NT2/D1 (cell line): ENCODE data around the gene TAF8.

ENCODE experiments used
- SUZ12 ChIP-seq: IDR thresholded peaks from 2 replicates; pipeline ENCODE4 v1.6.1; 2011; ENCODE audit not compliant: insufficient read length, insufficient read depth; ENCODE audit errors: extremely low read depth
- YY1 ChIP-seq: IDR thresholded peaks from 2 replicates; pipeline ENCODE4 v1.6.1; 2011; ENCODE audit not compliant: insufficient read length, insufficient read depth
- ZNF274 ChIP-seq: IDR thresholded peaks from 2 replicates; pipeline ENCODE4 v1.6.1; 2011; ENCODE audit warnings: mild to moderate bottlenecking, low read depth, low read length

- TF ChIP-seq YY1 (no peak), SUZ12 (no peak), ZNF274 (no peak)
Measured at GRCh38 chr6:42068872-42069522, 18.7 kb downstream of the TAF8 start.
